DMS153 treated with DMSO at 0.1 percent for 48 hours (cell line): Measurements from ENCODE around the gene LRRC25.
A peak's percentile ranks its signal among the peaks of the same experiment; 100 is the strongest.
"Not testable (repeated sequence)": the region's sequence is repeated elsewhere in the genome, so short reads cannot be mapped to it uniquely, and the experiment has no call there.

Experiments
- DNase-seq: peaks from one replicate; lab custom pipeline; 2025; ENCODE audit not compliant: unreplicated experiment; lab: John Stamatoyannopoulos, UW

Gene LRRC25

GRCh38 chr19:18405754-18406153 is 8.3 kb upstream of the LRRC25 start:
- not testable (repeated sequence) for DNase-seq

- not testable (repeated sequence) for DNase-seq
Observed at GRCh38 chr19:18402455-18403248, 5.2 kb upstream of the LRRC25 start.

GRCh38 chr19:18401580-18402112 is 4.2 kb upstream of the LRRC25 start:
- DNase-seq, result no peak

GRCh38 chr19:18399008-18399407 is 1.6 kb upstream of the LRRC25 start:
- no peak for DNase-seq

GRCh38 chr19:18396471-18397241 is 766 bp downstream of the LRRC25 start:
- DNase-seq, result no peak

GRCh38 chr19:18393836-18394235 is 3.6 kb downstream of the LRRC25 start:
- DNase-seq, result no peak

- DNase-seq, result no peak
Observed at GRCh38 chr19:18392926-18393325, 4.5 kb downstream of the LRRC25 start.

GRCh38 chr19:18392417-18392816 is 5.0 kb downstream of the LRRC25 start:
- DNase-seq, result no peak

- no peak for DNase-seq
Observed at GRCh38 chr19:18391509-18392075, 5.8 kb downstream of the LRRC25 start.

GRCh38 chr19:18390065-18390907 is 7.1 kb downstream of the LRRC25 start:
- DNase-seq, result no peak

- DNase-seq, result no peak
Observed at GRCh38 chr19:18389726-18390064, 7.7 kb downstream of the LRRC25 start.

GRCh38 chr19:18388960-18389725 is 8.3 kb downstream of the LRRC25 start:
- no peak for DNase-seq

GRCh38 chr19:18388100-18388959 is 9.1 kb downstream of the LRRC25 start:
- peak; percentile 40 for DNase-seq

- DNase-seq, result no peak
Observed at GRCh38 chr19:18386543-18387271, 10.7 kb downstream of the LRRC25 start.

- DNase-seq, result no peak
Observed at GRCh38 chr19:18385675-18386542, 11.5 kb downstream of the LRRC25 start, which contains the start of gene GDF15. Gene GDF15 (plus strand): TSS chr19:18386158. CDS start chr19:18386190, 32 bp downstream.

- no peak for DNase-seq
Observed at GRCh38 chr19:18385359-18385674, 12.1 kb downstream of the LRRC25 start.

GRCh38 chr19:18384775-18385174 is 12.6 kb downstream of the LRRC25 start:
- DNase-seq, result no peak

- not testable (repeated sequence) for DNase-seq
Observed at GRCh38 chr19:18383622-18384021, 13.8 kb downstream of the LRRC25 start.
